Sigmoid colon (tissue), 3 donors: ENCODE measurements around the gene TELO2.

Source experiments
- POLR2A ChIP-seq, 2 donors: fragments of 450-650 bp; IDR thresholded peaks; one replicate each; pipeline ENCODE4 v1.6.1; 2016; ENCODE audit warnings: antibody characterized with exemption in 2 of 2, mild to moderate bottlenecking in 2 of 2, moderate library complexity in 2 of 2
- TF ChIP-seq, protein P1 (sequence below), 4 experiments: fragments of 450-650 bp in 3 of 4; fragments of 200-600 bp in 1 of 4; IDR thresholded peaks; one replicate each; pipeline ENCODE4 v1.5.1; 2016 to 2019; ENCODE audit warnings: antibody characterized with exemption in 4 of 4, mild to moderate bottlenecking in 3 of 4, moderate library complexity in 2 of 4

DNA sequence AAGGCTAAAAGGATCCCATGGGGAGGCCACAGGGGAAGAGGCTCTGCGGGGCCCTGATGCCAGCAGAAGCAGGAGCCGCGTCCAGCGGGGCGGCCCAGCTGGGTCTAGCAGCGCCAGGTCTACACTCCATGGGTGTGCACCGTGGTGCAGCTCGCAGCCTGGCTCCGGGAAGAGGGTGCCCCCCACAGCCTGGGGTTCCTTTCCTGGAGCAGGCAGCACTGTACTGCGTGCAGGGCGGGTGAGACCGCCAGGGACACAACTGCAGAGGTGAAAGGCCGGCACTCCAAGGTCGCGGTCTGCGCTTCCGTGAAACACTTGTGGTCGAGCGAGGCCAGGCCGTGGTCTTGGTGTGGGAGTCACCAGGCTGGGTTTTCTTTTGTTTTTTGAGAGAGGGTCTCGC is 42.3 kb upstream of the TELO2 start:
- TF ChIP-seq, protein P1, sequence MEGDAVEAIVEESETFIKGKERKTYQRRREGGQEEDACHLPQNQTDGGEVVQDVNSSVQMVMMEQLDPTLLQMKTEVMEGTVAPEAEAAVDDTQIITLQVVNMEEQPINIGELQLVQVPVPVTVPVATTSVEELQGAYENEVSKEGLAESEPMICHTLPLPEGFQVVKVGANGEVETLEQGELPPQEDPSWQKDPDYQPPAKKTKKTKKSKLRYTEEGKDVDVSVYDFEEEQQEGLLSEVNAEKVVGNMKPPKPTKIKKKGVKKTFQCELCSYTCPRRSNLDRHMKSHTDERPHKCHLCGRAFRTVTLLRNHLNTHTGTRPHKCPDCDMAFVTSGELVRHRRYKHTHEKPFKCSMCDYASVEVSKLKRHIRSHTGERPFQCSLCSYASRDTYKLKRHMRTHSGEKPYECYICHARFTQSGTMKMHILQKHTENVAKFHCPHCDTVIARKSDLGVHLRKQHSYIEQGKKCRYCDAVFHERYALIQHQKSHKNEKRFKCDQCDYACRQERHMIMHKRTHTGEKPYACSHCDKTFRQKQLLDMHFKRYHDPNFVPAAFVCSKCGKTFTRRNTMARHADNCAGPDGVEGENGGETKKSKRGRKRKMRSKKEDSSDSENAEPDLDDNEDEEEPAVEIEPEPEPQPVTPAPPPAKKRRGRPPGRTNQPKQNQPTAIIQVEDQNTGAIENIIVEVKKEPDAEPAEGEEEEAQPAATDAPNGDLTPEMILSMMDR (IDR thresholded peaks at IDR 0.05): no peak
- TF ChIP-seq POLR2A (IDR thresholded peaks at IDR 0.05): no peak
